GM21529 (cell line): ENCODE data around the gene MMP25.
"Not testable (repeated sequence)": the region's sequence is repeated elsewhere in the genome, so short reads cannot be mapped to it uniquely, and the experiment has no call there.

Source experiments
- ATAC-seq: cut with Tn5 transposase; IDR thresholded peaks from one replicate; pipeline ENCODE4 v1.9.1; 2021; ENCODE audit not compliant: unreplicated experiment

The MMP25 gene

DNA sequence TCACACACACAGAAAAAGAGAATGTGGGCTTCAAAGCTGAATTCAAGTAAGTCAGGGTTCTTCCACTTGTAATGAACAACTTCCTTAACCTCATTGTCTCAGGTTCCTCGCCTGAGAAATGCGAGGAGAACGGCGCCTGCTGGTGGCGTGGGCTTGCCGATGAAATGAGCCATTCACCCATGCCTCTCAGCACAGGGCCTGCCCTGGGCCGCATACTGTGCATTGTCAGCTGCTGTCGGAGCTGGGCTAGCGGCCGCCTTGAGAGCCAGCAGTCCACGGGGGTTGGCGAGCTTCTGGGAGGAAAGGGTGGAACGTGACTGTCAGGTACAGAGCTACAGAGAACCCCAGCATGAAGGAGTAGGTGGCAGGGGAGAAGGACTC, 7.0 kb downstream of the MMP25 start:
- not testable (repeated sequence) for ATAC-seq

DNA sequence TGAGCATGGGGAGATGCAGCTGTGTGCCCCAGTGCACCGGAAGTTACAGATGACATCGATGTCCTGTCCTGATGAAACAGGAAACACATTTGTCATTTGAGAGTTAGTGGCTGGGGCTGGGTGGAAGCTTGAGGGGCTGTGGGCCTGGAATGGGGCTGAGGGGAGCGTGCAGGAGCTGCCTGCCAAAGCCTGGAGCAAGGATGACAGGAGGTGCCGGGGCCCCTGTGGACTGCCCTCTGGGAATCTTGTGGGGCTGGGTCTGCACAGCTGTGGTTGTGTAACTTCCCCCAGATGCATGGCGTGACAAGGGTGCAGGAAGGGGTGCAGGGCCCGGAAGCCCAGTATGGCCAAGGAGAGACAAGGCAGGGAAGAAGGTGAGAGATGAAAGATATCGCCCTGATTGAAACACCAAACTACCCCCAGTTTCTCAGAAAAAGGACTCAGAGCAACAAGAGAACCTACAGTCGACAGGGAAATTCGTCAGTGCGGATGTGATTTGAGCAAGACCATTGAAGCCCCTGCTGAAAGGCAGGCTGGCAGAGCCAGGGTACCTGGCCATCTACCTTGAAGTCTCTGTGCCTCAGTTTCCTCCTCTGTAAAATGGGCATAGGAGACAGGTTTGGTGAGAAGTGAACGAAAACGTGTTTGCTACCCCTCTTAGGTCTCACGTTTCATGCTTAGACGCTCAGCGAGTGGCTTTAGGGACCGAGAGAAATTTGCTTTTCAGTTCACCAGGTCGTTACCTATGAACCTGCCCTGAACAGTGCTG, 8.8 kb downstream of the MMP25 start:
- no peak for ATAC-seq

DNA sequence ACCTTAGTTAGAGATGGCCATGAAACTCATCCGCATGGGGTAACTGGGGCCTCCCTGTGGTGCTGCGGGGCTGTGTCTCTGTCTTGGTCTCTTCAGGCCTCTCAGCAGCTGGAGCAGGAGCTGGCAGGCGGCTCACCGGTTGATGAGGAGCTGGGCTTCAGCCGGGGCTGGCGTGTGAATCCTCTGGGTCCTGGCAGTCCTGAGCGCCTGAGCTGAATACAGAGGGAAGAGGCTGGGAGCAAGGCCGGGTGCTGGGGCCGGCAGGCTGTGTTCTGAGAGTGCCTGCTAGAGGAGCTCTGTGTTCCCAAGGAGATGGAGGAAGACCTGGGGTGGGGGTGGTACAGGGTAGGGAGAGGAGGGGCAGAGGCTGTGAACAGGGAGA, 9.4 kb downstream of the MMP25 start:
- ATAC-seq = not testable (repeated sequence)

DNA sequence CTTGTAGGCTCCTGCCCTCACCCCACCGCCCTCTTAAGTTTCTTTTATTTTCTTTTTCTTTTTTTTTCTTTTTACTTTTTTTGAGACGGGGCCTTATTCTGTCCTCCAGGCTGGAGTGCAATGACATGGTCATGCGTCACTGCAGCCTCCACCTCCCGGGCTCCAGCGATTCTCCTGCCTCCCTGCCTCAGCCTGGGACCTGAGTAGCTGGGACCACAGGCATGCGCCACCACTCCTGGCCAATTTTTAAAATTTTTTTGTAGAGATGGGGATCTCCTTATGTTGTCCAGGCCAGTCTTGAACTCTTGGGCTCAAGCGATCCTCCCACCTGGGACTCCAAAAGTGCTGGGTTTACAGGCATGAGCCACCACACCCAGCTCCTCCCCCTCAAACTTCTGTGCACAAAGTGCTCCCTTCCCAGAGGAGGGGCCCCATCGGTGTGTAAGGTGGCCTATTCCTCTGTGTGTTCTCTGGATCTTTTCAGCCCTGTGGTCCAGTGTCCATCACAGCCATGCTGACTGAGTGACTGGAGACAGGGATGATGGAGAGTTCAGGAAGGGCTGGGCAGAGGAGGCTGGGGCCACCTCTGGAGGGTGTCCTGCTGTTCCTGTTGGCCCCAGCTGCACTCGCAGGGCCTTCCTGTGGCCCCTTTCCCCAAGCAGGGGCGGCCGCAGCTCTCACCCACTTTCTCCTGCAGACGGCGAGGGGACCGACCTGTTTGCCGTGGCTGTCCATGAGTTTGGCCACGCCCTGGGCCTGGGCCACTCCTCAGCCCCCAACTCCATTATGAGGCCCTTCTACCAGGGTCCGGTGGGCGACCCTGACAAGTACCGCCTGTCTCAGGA, 10.2 kb downstream of the MMP25 start:
- no peak for ATAC-seq

DNA sequence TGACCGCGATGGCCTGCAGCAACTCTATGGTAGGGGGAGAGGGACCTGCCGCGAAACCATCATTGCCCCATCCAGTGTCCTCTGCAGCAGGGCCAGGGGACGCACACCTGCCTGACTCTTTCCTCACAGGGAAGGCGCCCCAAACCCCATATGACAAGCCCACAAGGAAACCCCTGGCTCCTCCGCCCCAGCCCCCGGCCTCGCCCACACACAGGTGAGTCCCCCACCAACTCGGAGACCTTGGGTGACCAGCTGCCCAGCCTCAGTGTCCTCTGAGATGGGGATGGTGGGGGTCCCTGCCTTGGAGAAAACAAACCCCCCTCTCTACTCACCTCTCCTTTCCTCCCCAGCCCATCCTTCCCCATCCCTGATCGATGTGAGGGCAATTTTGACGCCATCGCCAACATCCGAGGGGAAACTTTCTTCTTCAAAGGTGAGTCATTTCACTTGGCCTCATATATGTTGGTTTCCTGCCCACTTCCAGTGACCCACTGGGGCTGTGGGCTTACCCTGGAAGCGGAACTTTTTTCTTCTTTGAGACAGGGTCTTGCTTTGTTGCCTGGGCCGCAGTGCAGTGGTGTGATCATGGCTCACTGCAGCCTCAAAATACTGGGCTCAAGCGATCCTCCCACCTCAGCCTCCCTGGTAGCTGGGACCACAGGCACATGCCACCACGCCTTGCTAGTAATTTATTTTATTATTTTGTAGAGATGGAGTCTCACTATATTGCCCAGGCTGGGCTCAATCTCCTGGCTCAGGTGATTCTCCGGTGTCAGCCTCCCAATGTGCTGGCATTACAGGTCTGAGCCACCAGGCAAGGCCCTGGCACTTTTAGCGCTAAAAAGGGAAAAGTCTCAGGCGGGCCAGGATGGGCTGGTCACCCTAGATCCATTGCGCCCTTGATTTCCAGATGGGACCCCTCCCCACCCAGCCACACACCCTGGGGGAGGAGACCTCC, 11.1 kb downstream of the MMP25 start:
- ATAC-seq = no peak

DNA sequence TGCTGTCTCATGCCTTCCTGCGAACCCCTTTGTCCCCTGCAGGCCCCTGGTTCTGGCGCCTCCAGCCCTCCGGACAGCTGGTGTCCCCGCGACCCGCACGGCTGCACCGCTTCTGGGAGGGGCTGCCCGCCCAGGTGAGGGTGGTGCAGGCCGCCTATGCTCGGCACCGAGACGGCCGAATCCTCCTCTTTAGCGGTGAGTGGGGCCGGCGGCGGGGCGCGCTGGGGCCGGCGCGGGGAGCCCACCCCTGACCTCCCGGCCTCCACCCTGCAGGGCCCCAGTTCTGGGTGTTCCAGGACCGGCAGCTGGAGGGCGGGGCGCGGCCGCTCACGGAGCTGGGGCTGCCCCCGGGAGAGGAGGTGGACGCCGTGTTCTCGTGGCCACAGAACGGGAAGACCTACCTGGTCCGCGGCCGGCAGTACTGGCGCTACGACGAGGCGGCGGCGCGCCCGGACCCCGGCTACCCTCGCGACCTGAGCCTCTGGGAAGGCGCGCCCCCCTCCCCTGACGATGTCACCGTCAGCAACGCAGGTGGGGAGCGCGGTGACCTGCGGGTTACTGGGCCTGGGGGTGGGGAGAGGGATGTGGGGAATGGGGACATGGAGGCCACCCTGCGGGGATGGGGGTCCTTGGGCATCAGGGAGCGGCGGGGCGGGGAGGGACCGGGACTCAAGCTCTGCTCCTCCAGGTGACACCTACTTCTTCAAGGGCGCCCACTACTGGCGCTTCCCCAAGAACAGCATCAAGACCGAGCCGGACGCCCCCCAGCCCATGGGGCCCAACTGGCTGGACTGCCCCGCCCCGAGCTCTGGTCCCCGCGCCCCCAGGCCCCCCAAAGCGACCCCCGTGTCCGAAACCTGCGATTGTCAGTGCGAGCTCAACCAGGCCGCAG, 12.0 kb downstream of the MMP25 start:
- no peak for ATAC-seq

DNA sequence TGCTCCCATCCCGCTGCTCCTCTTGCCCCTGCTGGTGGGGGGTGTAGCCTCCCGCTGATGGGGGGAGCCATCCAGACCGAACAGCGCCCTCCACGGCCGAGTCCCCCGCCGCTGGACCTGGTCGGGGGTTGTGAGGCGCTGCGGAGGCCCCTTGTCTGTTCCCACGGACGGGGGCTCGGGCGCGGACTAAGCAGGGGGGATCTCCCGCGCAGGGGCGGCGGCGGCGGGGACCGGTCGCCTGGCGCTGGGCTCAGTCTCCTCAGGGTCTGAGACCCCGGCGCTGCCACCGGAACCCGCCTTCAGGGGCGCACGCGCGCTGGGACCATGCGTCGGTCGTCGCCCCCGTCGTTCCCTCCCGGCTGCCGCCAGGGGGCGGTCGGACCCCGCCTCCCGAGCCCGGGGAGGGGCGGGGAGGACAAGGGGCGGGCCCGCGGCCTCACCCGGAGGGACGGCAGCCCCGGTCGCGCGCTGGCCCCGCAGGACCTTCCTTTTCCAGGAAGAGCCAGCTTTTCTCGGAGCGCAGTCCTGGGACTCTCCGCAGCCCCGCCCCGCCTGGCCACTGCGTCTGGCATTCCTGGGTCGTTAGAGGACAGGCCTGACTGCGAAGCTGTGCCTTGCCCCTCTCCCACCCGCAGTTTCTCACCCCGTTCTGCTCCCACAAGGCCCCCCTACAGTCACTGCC, 12.8 kb downstream of the MMP25 start:
- peak; percentile 79 for ATAC-seq

DNA sequence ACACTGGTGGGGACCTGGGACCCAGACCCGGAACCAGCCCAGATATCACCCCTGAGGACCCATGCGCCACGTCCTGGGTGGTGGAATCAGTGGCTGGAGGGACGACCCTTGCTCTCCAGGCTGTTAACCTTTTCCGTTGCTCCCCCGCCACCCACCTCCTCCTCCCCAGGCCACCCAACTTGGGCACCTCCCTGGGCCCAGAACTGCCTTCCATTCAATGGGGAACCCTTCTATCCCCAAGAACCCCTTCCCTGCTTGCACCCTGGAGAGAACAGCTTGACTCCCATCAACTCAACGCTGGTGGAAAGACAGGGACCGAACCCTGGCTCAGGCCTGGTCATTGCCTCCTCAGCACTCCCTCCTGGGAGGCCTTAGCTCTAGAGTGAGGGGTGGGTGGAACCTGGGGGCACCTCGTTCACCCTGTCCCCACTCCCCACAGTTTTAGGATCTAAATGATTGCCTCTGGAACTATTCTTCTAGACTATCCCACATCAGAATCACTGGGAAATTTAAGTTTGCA, 13.4 kb downstream of the MMP25 start:
- no peak for ATAC-seq

DNA sequence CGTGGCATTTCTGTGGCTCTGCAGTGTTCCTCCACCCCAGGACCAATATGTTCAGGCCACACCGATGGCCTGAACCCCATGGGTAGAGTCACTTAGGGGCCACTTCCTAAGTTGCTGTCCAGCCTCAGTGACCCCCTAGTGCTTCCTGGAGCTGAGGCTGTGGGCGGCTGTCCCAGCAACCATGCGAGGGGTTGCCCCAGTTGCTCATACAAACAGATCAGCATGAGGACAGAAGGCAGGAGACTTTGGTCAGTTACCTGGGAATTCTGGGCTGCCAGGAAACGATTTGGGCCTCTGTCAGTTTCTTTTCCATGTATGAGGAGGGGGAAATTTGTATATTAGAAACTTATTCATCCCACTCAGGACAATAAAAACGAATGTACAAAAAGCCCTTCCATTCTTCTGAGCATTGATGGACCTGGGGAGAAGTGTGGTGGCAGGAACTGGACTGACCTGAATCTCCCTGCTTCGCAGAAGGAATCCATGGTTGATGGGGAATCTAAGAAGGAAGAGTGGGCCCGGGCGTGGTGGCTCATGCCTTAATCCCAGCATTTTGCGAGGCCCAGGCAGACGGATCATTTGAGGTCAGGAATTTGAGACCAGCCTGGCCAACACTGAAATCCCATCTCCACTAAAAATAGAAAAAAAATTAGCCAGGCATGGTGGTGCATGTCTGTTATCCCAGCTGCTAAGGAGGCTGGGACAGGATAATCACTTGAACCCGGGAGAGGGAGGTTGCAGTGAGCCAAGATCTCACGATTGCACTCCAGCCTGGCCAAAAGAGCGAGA, 14.2 kb downstream of the MMP25 start:
- ATAC-seq = no peak

DNA sequence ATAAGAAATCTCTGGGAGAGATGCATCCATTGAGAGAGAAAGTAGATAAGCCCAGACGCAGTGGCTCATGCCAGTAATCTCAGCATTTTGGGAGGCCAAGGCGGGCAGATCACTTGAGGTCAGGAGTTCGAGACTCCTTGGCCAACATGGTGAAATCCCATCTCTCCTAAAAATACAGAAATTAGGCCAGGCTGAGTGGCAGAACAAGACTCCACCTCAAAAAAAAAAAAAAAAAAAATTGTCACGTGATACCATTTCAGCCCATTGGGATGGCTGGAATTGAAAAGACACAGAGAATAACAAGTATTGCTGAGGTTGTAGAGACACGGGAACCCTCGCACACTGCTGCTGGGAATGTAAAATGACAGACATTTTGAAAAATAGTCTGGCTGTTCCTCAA, 16.2 kb downstream of the MMP25 start:
- ATAC-seq = no peak

DNA sequence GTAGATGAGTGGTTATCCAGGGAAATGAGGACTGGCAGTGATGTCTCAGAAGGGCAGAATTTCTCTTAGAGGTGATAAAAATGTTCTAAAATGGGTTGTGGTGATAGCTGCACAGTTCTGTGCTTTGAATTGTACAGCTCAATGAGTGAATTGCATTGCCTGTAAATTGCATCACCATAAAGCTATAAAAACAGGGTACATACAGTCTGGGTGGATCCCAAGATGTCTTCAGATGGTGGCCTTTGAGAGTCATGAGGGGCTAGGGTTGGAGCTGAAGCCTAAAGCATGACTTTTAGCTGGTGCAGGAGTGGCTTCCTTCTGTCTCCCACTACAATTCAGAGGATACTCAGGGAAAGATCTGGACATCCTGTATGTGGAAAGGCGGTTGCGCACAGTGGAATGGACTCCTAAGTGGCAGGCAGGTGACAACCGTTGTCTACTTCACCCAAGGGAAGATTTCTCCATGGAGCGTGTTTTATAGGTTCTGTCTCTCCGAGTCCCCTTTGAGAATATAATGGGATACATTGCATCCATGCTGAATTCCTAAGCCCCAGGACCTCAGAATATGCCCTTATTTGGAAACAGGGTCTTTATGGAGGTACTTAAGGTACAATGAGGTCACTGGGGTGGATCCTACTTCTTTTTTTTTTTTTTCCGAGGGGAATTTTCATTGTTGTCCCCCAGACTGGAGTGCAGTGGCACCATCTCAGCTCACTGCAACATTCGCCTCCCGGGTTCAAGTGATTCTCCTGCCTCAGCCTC, 17.4 kb downstream of the MMP25 start:
- ATAC-seq = no peak

DNA sequence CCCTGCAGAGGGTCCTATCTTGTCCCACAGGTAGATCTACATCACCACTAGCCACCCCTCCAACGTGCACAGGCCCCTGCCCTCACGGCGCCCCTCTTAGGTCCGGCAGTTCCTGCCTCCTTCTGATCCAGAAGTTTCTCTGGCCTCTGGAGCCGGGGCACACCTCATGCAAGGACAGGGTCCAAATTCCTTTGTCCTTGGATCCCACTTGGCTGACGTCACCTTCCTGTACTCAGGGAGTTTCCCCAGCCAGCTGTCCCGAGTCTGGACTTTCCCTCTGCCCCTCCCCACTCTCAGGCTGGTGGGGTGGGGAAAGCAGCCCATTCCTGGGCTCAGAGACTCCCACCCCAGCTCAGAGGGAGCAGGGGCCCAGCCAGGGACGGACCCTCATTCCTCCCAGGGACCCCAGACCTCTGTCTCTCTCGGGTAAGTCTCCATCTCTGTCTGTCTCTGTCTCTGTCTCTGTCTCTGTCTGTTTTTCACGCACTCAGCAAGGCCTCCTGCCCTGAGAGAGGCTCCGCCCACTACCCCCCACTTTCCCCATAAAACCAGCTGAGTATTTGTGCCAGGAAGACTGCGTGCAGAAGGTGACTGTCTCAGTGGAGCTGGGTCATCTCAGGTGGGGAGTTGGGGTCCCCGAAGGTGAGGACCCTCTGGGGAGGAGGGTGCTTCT, 18.8 kb downstream of the MMP25 start, which contains the start of gene IL32:
IL32 (plus strand) TSS at position 572 of the 673 bp plus-strand sequence. CDS start 172 bp downstream, outside the sequence.
- no peak for ATAC-seq

DNA sequence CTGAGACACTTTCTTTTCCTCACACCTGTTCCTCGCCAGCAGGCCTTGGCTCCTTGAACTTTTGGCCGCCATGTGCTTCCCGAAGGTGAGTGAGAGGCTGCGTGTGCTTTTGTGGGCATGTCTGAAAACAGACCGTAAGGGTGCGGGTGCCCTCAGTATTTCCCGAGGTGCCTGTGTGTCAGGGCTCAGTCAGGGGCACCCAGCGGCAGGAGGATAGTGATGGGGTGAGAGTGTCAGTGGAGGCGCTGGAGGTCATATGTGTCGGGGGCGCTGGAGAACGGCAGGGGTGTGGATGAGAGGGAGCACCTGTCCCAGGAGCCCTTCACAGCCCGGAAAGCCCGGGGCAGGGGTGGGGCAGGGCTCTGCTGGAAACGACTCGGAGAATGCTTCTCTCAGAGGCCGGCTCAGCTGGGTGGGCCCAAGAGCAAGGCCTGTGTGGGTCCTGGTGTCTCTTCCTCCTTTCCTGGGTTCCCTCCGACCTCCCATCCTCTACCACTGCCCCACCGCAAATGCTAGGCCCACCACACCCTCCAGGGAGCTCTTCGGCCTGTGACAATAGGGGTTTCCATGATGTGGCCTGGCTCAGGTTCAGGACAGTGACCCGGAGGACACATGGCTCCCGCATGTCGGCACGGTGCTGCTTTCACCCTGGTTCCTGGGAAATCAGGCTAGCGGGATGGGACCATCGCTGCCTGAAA, 19.5 kb downstream of the MMP25 start:
- ATAC-seq = no peak

DNA sequence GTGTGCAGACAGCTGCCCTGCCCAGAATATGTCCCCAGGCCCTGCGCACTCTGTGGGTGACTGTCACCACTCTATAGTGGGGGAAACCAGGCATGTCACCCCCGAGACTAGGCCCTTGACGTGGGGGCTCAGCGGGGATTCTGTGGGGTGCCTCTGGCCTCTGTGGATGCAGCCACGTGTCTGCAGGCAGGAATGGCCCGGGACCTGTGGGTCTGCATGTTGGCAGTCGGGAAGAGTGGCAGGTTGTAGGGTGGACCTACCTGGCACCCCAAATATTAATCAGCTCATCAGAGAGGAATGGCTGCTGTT, 20.0 kb downstream of the MMP25 start:
- ATAC-seq = no peak

DNA sequence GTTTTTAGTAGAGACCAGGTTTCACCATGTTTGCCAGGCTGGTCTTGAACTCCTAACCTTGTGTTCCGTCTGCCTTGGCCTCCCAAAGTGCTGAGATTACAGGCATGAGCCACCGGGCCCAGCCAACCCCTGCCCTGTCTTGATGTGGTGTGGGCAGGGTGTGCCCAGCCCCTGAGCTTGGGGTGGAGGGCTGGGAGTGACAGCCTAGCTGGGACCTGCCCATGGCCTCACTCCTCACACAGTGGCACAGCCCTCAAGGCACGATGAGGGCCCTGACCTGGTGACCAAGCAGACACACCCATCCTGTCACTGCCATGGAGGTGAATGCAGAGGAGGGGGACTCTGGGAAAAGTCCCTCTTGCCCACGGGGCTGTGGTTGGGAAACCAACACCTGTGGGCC, 22.1 kb downstream of the MMP25 start:
- ATAC-seq = no peak

DNA sequence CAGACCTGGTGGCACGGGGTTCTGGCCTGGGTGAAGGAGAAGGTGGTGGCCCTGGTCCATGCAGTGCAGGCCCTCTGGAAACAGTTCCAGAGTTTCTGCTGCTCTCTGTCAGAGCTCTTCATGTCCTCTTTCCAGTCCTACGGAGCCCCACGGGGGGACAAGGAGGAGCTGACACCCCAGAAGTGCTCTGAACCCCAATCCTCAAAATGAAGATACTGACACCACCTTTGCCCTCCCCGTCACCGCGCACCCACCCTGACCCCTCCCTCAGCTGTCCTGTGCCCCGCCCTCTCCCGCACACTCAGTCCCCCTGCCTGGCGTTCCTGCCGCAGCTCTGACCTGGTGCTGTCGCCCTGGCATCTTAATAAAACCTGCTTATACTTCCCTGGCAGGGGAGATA, 22.8 kb downstream of the MMP25 start:
- ATAC-seq = not testable (repeated sequence)

DNA sequence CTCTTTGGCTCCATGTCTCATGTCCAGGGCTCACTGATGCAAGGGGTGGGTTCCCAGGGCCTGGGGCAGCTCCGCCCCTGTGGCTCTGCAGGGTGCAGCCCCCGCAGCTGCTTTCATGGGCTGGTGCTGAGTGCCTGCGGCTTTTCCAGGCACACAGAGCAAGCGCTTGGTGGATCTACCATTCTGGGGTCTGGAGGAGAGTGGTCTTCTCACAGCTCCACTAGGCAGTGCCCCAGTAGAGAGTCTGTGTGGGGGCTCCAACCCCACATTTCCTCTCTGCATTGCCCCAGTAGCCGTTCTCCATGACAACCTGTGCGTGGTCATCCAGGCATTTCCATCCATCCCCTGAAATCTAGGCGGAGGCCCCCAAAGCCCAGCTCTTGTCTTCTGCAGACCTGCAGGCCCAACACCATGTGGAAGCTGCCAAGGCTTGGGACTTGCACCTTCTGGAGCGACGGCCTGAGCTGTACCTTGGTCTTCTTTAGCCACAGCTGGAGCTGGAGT, 24.3 kb downstream of the MMP25 start:
- no peak for ATAC-seq
